GM19238 (cell line): Measurements from ENCODE around the gene MAP2K6.

Experiments
- DNase-seq: peaks from one replicate; pipeline ENCODE4 v3.0.0; 2011; ENCODE audit warnings: low spot score; ENCODE audit not compliant: insufficient read length

Gene MAP2K6

GRCh38 chr17:69574257-69575197 is 160.0 kb downstream of the MAP2K6 start:
- DNase-seq: no peak

GRCh38 chr17:69575346-69575761 is 160.9 kb downstream of the MAP2K6 start:
- no peak for DNase-seq

GRCh38 chr17:69577098-69577497 is 162.6 kb downstream of the MAP2K6 start:
- DNase-seq: no peak

GRCh38 chr17:69578385-69578936 is 164.0 kb downstream of the MAP2K6 start:
- DNase-seq: no peak

- DNase-seq: no peak
These were observed 165.6 kb downstream of the MAP2K6 start for GRCh38 chr17:69579961-69580677.

GRCh38 chr17:69581061-69581961 is 166.8 kb downstream of the MAP2K6 start:
- DNase-seq: peak; percentile 8

GRCh38 chr17:69588316-69588715 is 173.8 kb downstream of the MAP2K6 start:
- DNase-seq: no peak

GRCh38 chr17:69588827-69589239 is 174.3 kb downstream of the MAP2K6 start:
- DNase-seq: no peak

GRCh38 chr17:69590671-69591070 is 176.2 kb downstream of the MAP2K6 start:
- no peak for DNase-seq

- no peak for DNase-seq
These were observed 178.3 kb downstream of the MAP2K6 start for GRCh38 chr17:69592692-69593350.

- no peak for DNase-seq
These were observed 178.8 kb downstream of the MAP2K6 start for GRCh38 chr17:69593351-69593715.

- DNase-seq: no peak
These were observed 179.2 kb downstream of the MAP2K6 start for GRCh38 chr17:69593716-69594115.

GRCh38 chr17:69594641-69595040 is 180.1 kb downstream of the MAP2K6 start:
- no peak for DNase-seq

GRCh38 chr17:69596141-69596540 is 181.6 kb downstream of the MAP2K6 start:
- DNase-seq: no peak

GRCh38 chr17:69597898-69598692 is 183.6 kb downstream of the MAP2K6 start:
- no peak for DNase-seq

GRCh38 chr17:69602972-69603371 is 188.5 kb downstream of the MAP2K6 start:
- no peak for DNase-seq
